GM23338 (cell line): Measurements from ENCODE around the gene POLR2B. TPM values are rescaled to one million over a fixed set of nuclear protein-coding genes. Genes with fewer than 3 reads are reported as not detected.

ENCODE experiments used
- ATAC-seq: fragments of 200-7000 bp; cut with Tn5 transposase; 3 replicates; pipeline ENCODE4 v1.9.1; 2020
- DNase-seq: peaks from one replicate; pipeline ENCODE4 v3.0.0-alpha.2; 2015; ENCODE audit warnings: low spot score
- H2AFZ ChIP-seq: fragments of 200-600 bp; sonication (generic); 2 replicates; pipeline ENCODE4 v1.8.0; 2016; ENCODE audit warnings: antibody characterized with exemption, mild to moderate bottlenecking, moderate library complexity
- H3F3A ChIP-seq: fragments of 200-600 bp; sonication (generic); replicated peaks from 2 replicates; pipeline ENCODE4 v1.8.0; 2017; ENCODE audit warnings: antibody characterized with exemption, mixed run types, low read depth
- H3K27ac ChIP-seq: fragments of 200-600 bp; sonication (generic); 2 replicates; pipeline ENCODE4 v1.6.1; 2016; ENCODE audit warnings: low read depth
- H3K27me3 ChIP-seq: fragments of 200-600 bp; sonication (generic); 2 replicates; pipeline ENCODE4 v1.8.0; 2016; ENCODE audit warnings: mild to moderate bottlenecking, mixed run types, moderate library complexity; ENCODE audit not compliant: insufficient read depth
- H3K36me3 ChIP-seq: fragments of 200-600 bp; sonication (generic); 2 replicates; pipeline ENCODE4 v1.8.0; 2016; ENCODE audit warnings: mild to moderate bottlenecking; ENCODE audit not compliant: insufficient read depth
- H3K4me1 ChIP-seq: fragments of 200-600 bp; sonication (generic); 2 replicates; pipeline ENCODE4 v1.8.0; 2016; ENCODE audit warnings: mild to moderate bottlenecking, moderate library complexity; ENCODE audit not compliant: insufficient read depth
- H3K4me2 ChIP-seq: fragments of 200-600 bp; sonication (generic); 2 replicates; pipeline ENCODE4 v1.7.1; 2017; ENCODE audit warnings: mixed run types
- H3K4me3 ChIP-seq: fragments of 200-600 bp; sonication (generic); 2 replicates; pipeline ENCODE4 v1.6.1; 2016; ENCODE audit warnings: mixed run types
- H3K79me2 ChIP-seq: fragments of 200-600 bp; sonication (generic); replicated peaks from 2 replicates; pipeline ENCODE4 v1.8.0; 2017; ENCODE audit warnings: mild to moderate bottlenecking; ENCODE audit not compliant: insufficient read depth
- H3K9me2 ChIP-seq: fragments of 200-600 bp; sonication (generic); 2 replicates; pipeline ENCODE4 v1.8.0; 2017; ENCODE audit not compliant: insufficient read depth
- H4K20me1 ChIP-seq: fragments of 200-600 bp; sonication (generic); replicated peaks from 2 replicates; pipeline ENCODE4 v1.8.0; 2017; ENCODE audit warnings: mild to moderate bottlenecking; ENCODE audit not compliant: insufficient read depth
- H3K27ac Mint-ChIP-seq: 2 replicates; pipeline ENCODE4 v1.8.0; 2020; ENCODE audit warnings: inconsistent platforms, mild to moderate bottlenecking, moderate library complexity, mixed read lengths
- H3K27me3 Mint-ChIP-seq: 3 replicates; pipeline ENCODE4 v1.8.0; 2022; ENCODE audit warnings: low read depth, mild to moderate bottlenecking, moderate library complexity, mixed read lengths, inconsistent platforms; ENCODE audit not compliant: insufficient read depth, poor library complexity
- H3K36me3 Mint-ChIP-seq: 3 replicates; pipeline ENCODE4 v1.8.0; 2021; ENCODE audit warnings: low read depth, mild to moderate bottlenecking, inconsistent platforms, moderate library complexity, mixed read lengths
- H3K4me1 Mint-ChIP-seq: 3 replicates; pipeline ENCODE4 v1.8.0; 2020; ENCODE audit warnings: mild to moderate bottlenecking, inconsistent platforms, mixed read lengths
- H3K4me3 Mint-ChIP-seq: 3 replicates; pipeline ENCODE4 v1.8.0; 2021; ENCODE audit warnings: moderate library complexity, mild to moderate bottlenecking, inconsistent platforms, mixed read lengths
- H3K9me3 Mint-ChIP-seq: 3 replicates; pipeline ENCODE4 v1.8.0; 2020; ENCODE audit warnings: moderate library complexity, mild to moderate bottlenecking, inconsistent platforms, mixed read lengths
- CREB1 ChIP-seq: fragments of 250-450 bp; sonication (Bioruptor Pico); IDR thresholded peaks from 2 replicates; pipeline ENCODE4 v1.5.0; 2020; ENCODE audit warnings: low read depth, mild to moderate bottlenecking, moderate library complexity
- EZH2 ChIP-seq: fragments of 200-600 bp; sonication (generic); IDR thresholded peaks from one replicate; pipeline ENCODE4 v1.8.0; 2017; ENCODE audit warnings: antibody characterized with exemption, mild to moderate bottlenecking, low read depth; ENCODE audit not compliant: unreplicated experiment
- EZH2phosphoT487 ChIP-seq: fragments of 200-600 bp; sonication (generic); IDR thresholded peaks from one replicate; pipeline ENCODE4 v1.8.1; 2018; ENCODE audit warnings: antibody characterized with exemption; ENCODE audit not compliant: unreplicated experiment
- JUNB ChIP-seq: IDR thresholded peaks from one replicate; pipeline ENCODE4 v1.6.1; 2016; ENCODE audit warnings: antibody characterized with exemption; ENCODE audit not compliant: unreplicated experiment
- POLR2AphosphoS5 ChIP-seq: IDR thresholded peaks from 2 replicates; pipeline ENCODE4 v1.6.1; 2016; ENCODE audit warnings: antibody characterized with exemption, low read depth
- STAT1 ChIP-seq: IDR thresholded peaks from one replicate; pipeline ENCODE4 v1.6.1; 2016; ENCODE audit warnings: antibody characterized with exemption; ENCODE audit not compliant: unreplicated experiment
- ZNF114 ChIP-seq: fragments of 250-450 bp; sonication (Bioruptor Pico); IDR thresholded peaks from 2 replicates; pipeline ENCODE4 v1.5.0; 2020; ENCODE audit warnings: mild to moderate bottlenecking, moderate library complexity
- ZNF331 ChIP-seq: fragments of 250-450 bp; sonication (Bioruptor Pico); IDR thresholded peaks from 2 replicates; pipeline ENCODE4 v1.5.0; 2020; ENCODE audit warnings: low read depth, mild to moderate bottlenecking, moderate library complexity
- polyA plus RNA-seq: library from polyadenylated mRNA; unstranded; fragments of >200 nt; fragmentation: Nextera tagmentation; extraction: Ambion mirVana; gene quantifications from 2 replicates; pipeline ENCODE4 v1.2.1, GENCODE V29; 2016
- total RNA-seq: library from RNA; depleted of rRNA; stranded (reverse); fragments of >200 nt; shearing (Covaris generic); gene quantifications from 2 replicates; pipeline ENCODE4 v1.2.3, GENCODE V29; 2014
- TF ChIP-seq, protein P1 (sequence below): fragments of 250-450 bp; sonication (Bioruptor Pico); IDR thresholded peaks from 2 replicates; pipeline ENCODE4 v1.5.0; 2020; ENCODE audit warnings: mild to moderate bottlenecking, moderate library complexity
- TF ChIP-seq, protein P2 (sequence below): IDR thresholded peaks from 2 replicates; pipeline ENCODE4 v1.6.1; 2016; ENCODE audit warnings: antibody characterized with exemption
- TF ChIP-seq, protein P3 (sequence below): IDR thresholded peaks from one replicate; pipeline ENCODE4 v1.6.1; 2018; ENCODE audit warnings: antibody characterized with exemption; ENCODE audit not compliant: unreplicated experiment

The POLR2B gene
- total and polyA plus RNA-seq, 2 experiments from 2014 or later = 56.5 to 165 TPM

DNA sequence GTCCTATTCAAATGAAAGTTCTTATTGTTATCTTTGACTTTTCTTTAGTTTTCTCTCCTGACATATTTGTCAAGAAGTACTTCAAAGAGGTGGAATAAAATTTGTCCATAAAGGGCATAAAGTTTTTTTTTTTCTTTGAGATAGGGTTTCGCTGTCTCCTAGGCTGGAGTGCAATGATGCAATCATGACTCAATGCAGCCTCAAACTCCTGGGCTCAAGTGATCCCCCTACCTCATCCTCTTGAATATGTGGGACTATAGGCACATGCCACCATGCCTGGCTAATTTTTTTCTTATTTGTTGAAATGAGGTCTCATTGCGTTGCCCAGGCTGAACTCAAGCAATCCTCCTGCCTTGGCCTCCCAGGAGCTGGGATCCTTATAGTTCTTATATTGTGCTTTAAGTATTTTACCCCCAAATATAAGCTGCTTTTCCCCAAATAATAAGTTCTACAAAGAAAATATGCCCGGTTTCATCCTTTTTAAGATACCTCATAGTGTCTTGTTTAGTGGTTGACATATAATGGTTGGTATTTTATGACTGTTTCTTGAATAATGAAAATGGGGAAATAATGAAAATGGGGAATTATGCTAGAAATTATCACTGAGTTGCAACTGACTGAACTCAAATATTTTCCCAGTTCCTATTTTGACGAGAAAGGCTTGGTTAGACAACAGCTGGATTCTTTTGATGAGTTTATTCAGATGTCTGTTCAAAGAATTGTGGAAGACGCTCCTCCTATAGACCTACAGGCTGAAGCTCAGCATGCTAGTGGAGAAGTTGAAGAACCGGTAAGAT lies 11.6 kb downstream of the POLR2B start:
- Histone ChIP-seq H3K27ac (no peak overlapping the region), H2AFZ (no peak overlapping the region), H3K27me3 (no peaks in the 10 kb centered on the region), H3F3A (no peaks in the 10 kb centered on the region), H3K4me1 (no peaks in the 10 kb centered on the region), H3K4me3 (no peak overlapping the region), H3K9me2 (no peaks in the 10 kb centered on the region), H3K79me2 (peaks cover 72% of the 10 kb centered on the region), H3K36me3 (peaks cover 57% of the 10 kb centered on the region), H4K20me1 (peaks cover 48% of the 10 kb centered on the region), H3K4me2 (no peak overlapping the region)
- Mint-ChIP-seq H3K27me3 (peaks cover 2% of the 10 kb centered on the region), H3K4me1 (no peaks in the 10 kb centered on the region), H3K9me3 (no peaks in the 10 kb centered on the region), H3K27ac (peak overlapping the region; percentile 65; the same call in 1 of the 2 replicates), H3K36me3 (peaks cover 66% of the 10 kb centered on the region), H3K4me3 (no peak overlapping the region)
- no peak for TF ChIP-seq POLR2AphosphoS5
- TF ChIP-seq CREB1 (CRISPR knock-in tag) = no peak
- DNase-seq (no peak), ATAC-seq (no peak)

DNA sequence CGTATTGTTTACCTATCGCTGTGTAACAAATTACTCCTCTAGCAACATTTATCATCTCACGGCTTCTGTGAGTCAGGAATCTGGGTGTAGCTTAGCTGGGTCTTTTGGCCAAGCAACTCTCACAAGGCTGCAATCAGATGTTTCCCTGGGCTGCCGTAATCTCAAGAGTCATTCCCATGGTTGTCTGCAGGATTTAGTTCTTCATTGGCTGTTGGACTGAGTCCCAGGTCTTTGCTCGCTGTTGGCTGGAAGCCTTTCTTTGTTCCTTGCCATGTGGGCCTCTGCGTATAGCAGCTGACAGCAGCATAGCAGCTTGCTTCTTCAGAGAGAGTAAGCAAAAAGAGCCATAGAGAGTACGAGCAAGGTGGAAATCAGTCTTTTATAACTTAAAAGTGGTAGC lies 16.8 kb downstream of the POLR2B start:
- Histone ChIP-seq H2AFZ (no peak overlapping the region), H3K27ac (no peak overlapping the region), H3K79me2 (peaks cover 46% of the 10 kb centered on the region), H3K4me3 (no peak overlapping the region), H3K27me3 (no peaks in the 10 kb centered on the region), H4K20me1 (peaks cover 16% of the 10 kb centered on the region), H3K4me1 (no peaks in the 10 kb centered on the region), H3K9me2 (no peaks in the 10 kb centered on the region), H3K4me2 (no peak overlapping the region), H3F3A (no peaks in the 10 kb centered on the region), H3K36me3 (peaks cover 36% of the 10 kb centered on the region)
- H3K27ac Mint-ChIP-seq = no peak overlapping the region
- no peak for DNase-seq
- no peak overlapping the region for H3K4me3 Mint-ChIP-seq
- peaks cover 71% of the 10 kb centered on the region for H3K36me3 Mint-ChIP-seq
- no peaks in the 10 kb centered on the region for H3K9me3 Mint-ChIP-seq
- no peaks in the 10 kb centered on the region for H3K4me1 Mint-ChIP-seq
- ATAC-seq = no peak
- H3K27me3 Mint-ChIP-seq = peaks cover 6% of the 10 kb centered on the region
- TF ChIP-seq EZH2 (no peak), STAT1 (no peak), CREB1 (CRISPR knock-in tag) (no peak), ZNF331 (no peak), JUNB (no peak), EZH2phosphoT487 (no peak), ZNF114 (CRISPR knock-in tag) (no peak), POLR2AphosphoS5 (no peak)
- TF ChIP-seq, protein P1, sequence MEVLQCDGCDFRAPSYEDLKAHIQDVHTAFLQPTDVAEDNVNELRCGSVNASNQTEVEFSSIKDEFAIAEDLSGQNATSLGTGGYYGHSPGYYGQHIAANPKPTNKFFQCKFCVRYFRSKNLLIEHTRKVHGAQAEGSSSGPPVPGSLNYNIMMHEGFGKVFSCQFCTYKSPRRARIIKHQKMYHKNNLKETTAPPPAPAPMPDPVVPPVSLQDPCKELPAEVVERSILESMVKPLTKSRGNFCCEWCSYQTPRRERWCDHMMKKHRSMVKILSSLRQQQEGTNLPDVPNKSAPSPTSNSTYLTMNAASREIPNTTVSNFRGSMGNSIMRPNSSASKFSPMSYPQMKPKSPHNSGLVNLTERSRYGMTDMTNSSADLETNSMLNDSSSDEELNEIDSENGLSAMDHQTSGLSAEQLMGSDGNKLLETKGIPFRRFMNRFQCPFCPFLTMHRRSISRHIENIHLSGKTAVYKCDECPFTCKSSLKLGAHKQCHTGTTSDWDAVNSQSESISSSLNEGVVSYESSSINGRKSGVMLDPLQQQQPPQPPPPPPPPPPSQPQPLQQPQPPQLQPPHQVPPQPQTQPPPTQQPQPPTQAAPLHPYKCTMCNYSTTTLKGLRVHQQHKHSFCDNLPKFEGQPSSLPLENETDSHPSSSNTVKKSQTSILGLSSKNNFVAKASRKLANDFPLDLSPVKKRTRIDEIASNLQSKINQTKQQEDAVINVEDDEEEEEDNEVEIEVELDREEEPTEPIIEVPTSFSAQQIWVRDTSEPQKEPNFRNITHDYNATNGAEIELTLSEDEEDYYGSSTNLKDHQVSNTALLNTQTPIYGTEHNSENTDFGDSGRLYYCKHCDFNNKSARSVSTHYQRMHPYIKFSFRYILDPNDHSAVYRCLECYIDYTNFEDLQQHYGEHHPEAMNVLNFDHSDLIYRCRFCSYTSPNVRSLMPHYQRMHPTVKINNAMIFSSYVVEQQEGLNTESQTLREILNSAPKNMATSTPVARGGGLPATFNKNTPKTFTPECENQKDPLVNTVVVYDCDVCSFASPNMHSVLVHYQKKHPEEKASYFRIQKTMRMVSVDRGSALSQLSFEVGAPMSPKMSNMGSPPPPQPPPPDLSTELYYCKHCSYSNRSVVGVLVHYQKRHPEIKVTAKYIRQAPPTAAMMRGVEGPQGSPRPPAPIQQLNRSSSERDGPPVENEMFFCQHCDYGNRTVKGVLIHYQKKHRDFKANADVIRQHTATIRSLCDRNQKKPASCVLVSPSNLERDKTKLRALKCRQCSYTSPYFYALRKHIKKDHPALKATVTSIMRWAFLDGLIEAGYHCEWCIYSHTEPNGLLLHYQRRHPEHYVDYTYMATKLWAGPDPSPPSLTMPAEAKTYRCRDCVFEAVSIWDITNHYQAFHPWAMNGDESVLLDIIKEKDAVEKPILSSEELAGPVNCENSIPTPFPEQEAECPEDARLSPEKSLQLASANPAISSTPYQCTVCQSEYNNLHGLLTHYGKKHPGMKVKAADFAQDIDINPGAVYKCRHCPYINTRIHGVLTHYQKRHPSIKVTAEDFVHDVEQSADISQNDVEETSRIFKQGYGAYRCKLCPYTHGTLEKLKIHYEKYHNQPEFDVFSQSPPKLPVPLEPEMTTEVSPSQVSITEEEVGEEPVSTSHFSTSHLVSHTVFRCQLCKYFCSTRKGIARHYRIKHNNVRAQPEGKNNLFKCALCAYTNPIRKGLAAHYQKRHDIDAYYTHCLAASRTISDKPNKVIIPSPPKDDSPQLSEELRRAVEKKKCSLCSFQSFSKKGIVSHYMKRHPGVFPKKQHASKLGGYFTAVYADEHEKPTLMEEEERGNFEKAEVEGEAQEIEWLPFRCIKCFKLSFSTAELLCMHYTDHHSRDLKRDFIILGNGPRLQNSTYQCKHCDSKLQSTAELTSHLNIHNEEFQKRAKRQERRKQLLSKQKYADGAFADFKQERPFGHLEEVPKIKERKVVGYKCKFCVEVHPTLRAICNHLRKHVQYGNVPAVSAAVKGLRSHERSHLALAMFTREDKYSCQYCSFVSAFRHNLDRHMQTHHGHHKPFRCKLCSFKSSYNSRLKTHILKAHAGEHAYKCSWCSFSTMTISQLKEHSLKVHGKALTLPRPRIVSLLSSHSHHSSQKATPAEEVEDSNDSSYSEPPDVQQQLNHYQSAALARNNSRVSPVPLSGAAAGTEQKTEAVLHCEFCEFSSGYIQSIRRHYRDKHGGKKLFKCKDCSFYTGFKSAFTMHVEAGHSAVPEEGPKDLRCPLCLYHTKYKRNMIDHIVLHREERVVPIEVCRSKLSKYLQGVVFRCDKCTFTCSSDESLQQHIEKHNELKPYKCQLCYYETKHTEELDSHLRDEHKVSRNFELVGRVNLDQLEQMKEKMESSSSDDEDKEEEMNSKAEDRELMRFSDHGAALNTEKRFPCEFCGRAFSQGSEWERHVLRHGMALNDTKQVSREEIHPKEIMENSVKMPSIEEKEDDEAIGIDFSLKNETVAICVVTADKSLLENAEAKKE (CRISPR knock-in tag) = no peak
- TF ChIP-seq, protein P2, sequence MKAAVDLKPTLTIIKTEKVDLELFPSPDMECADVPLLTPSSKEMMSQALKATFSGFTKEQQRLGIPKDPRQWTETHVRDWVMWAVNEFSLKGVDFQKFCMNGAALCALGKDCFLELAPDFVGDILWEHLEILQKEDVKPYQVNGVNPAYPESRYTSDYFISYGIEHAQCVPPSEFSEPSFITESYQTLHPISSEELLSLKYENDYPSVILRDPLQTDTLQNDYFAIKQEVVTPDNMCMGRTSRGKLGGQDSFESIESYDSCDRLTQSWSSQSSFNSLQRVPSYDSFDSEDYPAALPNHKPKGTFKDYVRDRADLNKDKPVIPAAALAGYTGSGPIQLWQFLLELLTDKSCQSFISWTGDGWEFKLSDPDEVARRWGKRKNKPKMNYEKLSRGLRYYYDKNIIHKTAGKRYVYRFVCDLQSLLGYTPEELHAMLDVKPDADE = no peak
- TF ChIP-seq, protein P3, sequence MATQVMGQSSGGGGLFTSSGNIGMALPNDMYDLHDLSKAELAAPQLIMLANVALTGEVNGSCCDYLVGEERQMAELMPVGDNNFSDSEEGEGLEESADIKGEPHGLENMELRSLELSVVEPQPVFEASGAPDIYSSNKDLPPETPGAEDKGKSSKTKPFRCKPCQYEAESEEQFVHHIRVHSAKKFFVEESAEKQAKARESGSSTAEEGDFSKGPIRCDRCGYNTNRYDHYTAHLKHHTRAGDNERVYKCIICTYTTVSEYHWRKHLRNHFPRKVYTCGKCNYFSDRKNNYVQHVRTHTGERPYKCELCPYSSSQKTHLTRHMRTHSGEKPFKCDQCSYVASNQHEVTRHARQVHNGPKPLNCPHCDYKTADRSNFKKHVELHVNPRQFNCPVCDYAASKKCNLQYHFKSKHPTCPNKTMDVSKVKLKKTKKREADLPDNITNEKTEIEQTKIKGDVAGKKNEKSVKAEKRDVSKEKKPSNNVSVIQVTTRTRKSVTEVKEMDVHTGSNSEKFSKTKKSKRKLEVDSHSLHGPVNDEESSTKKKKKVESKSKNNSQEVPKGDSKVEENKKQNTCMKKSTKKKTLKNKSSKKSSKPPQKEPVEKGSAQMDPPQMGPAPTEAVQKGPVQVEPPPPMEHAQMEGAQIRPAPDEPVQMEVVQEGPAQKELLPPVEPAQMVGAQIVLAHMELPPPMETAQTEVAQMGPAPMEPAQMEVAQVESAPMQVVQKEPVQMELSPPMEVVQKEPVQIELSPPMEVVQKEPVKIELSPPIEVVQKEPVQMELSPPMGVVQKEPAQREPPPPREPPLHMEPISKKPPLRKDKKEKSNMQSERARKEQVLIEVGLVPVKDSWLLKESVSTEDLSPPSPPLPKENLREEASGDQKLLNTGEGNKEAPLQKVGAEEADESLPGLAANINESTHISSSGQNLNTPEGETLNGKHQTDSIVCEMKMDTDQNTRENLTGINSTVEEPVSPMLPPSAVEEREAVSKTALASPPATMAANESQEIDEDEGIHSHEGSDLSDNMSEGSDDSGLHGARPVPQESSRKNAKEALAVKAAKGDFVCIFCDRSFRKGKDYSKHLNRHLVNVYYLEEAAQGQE = no peak
